ENCODE measurements around the gene RAP1GAP. TPM values are rescaled to one million over a fixed set of nuclear protein-coding genes. Genes with fewer than 3 reads are reported as not detected.

RAP1GAP gene
- total RNA-seq = 14.7 TPM

DNA sequence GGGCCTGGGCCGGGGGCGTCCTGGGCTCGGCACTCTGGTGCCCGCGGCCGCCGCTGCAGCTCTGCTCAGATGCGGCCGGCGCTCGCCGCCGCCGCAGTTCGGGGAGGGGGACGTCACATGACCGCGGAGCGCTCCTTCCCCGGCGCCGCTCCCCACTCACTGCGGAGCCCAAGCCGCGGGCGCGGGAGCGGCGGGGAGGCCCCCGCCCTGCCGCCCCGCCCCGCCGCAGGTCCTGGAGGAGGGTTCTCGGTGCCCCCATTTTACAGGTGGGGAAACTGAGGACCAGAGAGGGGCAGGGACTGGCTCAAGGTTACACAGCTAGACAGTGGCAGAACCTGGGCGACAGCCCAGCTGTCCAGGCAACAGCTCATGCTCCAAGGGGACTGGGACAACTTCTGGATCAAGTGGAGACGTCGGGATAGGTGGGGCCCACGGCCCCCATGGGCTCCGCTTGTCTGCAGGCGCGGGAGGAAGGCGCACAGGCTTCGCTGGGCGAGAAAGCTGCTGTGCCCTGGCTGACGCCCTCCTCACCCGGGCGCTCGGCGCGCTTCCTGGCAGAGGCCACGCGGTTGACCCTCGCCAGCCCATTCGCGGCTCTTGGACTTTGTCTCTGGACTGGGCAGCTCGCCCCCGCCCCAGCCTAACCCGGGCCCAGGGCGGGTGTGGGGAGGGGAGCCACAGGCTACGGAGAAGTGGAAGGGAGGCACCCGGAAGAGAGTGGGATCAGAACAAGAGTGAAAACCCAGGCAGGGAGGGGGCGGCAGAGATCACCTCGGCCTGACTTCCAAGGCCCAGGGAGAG, at the start of gene RAP1GAP:
TSS of gene RAP1GAP (minus strand) at position 100 of the 801 bp plus-strand sequence. CDS start 49,325 bp downstream, outside the sequence.
- intact Hi-C loops (cut with DNase I) = loop anchor here (10.0 kb wide), 1 partner anchor 295 kb away; no protein-coding TSS in a partner anchor
- no peak for DNase-seq (ENCODE audit: low spot score)
- peak; percentile 4 for ATAC-seq

DNA sequence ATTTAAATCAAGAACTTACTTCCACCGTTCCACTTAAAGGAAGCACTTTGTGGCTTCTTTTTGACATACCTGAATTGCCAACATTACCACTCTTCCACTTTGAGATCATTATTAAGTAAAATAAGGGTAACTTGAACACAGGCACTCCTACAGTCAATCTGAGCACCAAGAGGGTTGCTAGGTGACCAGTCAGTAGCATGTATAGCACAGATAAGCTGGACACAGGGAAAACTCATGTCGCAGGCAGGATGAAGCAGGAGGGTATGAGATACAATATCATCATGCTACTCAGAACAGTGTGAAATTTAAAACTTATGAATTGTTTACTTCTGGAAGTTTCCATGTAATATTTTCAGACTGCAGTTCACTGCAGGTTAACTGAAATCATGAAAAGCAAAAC, 47.0 kb upstream of the RAP1GAP start:
- ATAC-seq (no peak), DNase-seq (ENCODE audit: low spot score) (no peak)
- intact Hi-C loops (cut with DNase I) = no loop called here

DNA sequence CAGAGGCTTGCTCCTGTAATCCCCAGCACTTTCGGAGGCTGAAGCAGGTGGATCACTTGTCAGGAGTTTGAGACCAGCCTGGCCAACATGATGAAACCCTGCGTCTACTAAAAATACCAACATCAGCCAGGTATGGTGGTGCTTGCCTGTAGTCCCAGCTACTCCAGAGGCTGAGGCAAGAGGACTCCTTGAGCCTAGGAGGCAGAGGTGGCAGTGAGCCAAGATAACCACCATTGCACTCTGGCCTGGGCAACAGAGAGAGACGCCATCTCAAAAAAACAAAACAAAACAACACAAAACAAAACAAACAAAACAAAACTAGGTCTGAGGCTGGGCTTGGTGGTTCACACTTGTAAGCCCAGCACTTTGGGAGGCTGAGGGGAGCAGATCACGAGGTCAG, 38.7 kb upstream of the RAP1GAP start:
- intact Hi-C loops (cut with DNase I) = no loop called here
- ATAC-seq (no peak), DNase-seq (ENCODE audit: low spot score) (no peak)

DNA sequence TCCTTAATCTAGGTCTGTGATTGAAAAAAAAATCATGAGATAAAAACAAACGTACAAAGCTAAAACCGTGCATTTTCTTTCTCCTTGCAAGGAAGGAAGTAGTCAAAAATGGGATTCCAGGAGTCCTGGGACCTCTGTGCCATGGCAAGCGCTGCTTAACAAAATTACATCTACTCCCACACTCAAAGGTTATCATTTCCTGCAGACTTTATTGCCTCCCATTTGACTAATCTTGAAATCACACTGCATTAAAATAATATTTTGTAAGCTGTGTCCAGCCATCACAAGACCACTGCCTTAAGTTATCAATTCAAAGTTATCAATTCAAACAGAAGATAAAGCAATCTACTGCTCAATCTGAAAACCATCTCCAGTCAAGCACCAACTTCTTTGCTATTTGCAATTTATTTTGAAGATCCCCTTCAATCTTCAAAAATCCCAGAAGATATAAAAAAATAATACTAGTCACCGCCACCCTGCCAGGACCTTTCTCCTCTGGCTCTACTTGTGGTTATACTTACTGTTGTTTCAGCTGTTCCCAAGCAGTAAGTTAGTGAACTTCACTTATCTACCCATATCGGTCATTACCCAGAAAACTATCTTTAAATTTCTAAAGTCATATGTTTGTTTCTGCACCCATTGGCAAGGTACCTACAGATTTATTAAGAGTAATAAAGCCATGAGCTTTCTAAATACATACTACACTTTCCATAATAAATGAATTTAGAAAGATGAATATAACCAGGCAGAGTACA, 38.1 kb upstream of the RAP1GAP start:
- intact Hi-C loops (cut with DNase I) = no loop called here
- ATAC-seq (no peak), DNase-seq (ENCODE audit: low spot score) (no peak)

DNA sequence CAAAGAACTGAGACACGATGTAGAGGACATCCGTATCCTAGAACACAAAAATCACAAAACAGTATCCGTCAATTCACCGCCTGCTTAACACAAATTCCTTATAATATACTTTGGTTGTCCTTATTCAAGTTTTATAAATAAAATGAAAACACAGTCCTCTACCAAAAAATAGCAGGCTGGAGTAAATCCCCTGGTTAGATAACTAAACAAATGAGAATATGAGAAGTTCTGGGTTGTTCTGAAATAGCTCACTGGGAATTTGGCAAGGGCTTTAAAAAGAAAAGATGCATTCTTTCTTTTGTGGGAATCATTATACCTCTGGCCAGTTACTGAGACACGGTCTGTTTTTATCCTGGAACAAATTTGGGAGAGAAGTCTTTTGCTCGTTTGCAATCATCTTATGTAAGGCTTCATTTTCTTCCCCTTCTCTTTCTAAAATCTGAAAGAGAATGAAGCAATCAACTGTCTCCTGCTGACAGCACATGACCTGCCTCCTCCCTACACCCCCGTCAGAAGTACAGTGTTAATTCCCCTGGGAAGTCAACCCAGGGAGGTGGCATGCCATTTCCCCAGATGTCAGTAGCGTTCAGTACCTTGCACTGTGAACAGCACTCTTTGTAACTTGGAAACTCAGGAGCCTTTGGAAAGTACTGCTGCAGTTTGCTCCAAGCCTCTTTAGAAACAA, 37.1 kb upstream of the RAP1GAP start:
- intact Hi-C loops (cut with DNase I) = no loop called here
- peak; percentile 91 for ATAC-seq
- DNase-seq (ENCODE audit: low spot score) = no peak

DNA sequence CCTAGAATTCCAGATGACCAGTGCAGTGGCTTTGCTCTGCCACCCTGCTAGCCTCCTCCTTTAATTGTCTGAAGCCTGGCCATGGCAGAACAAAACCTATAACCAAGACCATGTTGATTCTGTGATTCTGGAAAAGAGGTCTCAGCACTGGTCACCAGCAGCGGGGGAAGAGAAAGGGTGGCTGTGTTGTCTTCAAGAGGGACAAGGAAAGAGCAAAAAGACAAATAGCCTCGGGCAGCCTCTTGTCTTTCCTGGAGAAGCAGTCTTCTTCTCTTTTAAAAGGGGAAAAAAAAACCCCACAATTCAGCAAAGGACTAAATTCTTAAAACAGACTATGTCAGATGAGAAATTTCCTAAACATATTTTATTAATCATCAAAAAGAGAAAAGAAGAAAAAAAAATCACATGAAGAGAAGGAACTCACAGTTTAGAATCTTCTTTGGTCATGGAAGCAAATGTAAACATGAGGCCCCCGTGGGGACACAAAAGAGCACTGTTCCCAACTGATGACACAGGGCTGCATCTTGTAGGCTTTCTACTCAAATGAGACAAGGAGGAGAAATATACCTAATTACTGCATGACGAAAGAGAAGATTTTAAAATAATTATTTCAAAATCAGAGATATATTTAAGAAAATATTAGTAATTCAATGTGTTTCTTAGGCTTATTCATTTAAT, 36.3 kb upstream of the RAP1GAP start:
- intact Hi-C loops (cut with DNase I) = no loop called here
- no peak for ATAC-seq
- DNase-seq (ENCODE audit: low spot score) = no peak

DNA sequence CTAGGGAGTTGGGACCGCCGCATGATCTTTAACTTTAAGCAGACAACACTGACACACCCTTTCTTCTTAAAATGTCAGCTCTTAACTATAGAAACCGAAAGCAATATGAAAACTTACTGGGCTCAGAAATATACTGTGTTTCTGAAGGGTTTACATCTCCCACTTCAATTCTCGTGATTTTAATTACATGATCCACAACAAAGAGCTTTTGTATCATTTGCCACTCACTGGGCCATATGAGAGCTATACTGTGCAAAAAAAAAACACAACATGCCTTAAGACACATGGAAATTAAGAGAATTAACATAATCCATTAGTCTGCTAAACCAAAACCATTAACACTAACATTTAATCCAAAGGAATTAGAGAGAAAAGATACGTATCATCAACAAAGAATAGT, 35.0 kb upstream of the RAP1GAP start:
- DNase-seq (ENCODE audit: low spot score) = no peak
- intact Hi-C loops (cut with DNase I) = no loop called here
- no peak for ATAC-seq

DNA sequence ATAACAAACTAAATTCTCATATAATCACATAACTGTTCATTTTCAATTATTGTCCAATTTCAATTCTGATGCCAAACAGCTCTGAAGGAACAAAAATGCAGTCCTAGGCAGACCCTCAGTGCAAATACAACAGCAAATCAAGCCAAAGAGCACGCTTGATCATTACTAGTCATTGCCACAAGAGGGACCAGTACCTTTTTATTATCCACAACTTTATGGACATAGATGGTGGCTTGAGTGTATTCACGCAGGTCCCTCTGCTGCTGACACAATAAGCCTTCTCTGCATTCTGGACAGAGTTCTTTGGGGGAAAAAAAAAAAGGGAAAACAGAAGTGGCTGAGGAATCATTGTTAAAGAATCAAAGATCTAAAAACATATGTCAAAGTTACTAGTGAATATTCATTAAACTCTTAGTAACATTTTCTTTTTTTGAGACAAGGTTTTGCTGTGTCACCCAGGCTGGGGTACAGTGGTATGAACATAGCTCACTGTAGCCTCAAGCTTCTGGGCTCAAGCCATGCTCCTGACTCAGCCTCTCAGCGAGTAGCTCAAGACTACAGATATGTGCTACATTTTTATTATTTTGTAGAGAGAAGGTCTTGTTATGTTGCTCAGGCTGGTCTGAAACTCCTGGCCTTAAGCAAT, 34.3 kb upstream of the RAP1GAP start:
- ATAC-seq = no peak
- intact Hi-C loops (cut with DNase I) = no loop called here
- no peak for DNase-seq (ENCODE audit: low spot score)

DNA sequence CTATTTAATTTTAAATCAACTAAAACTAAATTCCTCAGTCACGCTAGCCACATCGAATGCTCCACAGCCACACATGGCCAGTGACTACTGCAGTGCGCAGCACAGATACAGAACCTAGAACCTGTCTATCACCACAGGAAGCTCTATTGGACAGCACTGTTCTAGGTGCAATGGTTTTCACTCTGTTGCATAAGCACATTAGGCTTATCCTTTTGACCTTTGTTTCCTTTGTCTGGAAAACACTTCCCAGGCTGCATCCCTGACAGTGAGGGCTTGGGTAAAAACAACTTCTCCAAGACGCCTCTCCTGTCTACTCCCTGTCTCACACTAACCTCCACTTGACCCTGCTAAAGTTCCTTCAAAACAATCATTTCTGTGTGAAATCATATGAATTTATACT, 33.6 kb upstream of the RAP1GAP start:
- no peak for ATAC-seq
- intact Hi-C loops (cut with DNase I) = no loop called here

DNA sequence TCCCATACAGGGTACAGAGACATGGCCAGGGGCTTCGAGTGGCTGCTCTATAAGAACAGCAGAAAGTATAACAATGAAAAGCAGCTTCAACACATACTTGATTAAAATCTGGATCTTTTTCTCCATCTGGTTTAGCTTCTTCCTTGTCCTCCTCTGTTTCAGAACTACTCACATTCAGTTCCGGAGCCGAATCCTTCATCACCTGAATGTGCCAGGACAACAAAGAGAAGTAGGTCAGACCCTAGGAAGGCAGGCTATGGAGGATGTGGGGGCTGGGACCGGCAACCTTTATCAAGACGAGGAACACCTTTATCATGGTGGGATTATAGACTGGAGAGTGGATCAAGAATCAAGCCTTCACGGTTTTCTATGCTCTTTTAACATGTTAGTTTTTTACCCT, 32.2 kb upstream of the RAP1GAP start:
- no peak for DNase-seq (ENCODE audit: low spot score)

More for the DNA sequence above, 33.6 kb upstream of the RAP1GAP start:
- DNase-seq (ENCODE audit: low spot score) = no peak

DNA sequence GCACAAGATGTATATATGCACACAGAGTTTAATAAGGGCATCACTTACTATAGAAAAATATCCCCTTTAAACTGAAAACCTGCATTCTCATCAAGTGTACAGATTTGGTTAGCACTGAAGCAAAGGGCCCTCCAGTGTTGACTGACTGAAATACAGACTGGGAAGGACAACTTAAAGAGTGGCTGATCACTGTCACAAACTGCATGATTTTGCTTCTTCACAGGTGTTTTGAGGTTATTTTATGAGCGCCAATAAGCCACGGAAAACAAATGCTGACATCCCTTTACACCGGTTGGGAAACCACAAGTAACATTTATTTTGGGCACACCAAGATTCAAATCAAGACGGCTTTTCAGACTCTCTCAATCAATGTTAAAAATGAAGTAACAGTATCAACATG, 30.9 kb upstream of the RAP1GAP start:
- intact Hi-C loops (cut with DNase I) = no loop called here
- ATAC-seq (no peak), DNase-seq (ENCODE audit: low spot score) (no peak)

More for the DNA sequence above, 32.2 kb upstream of the RAP1GAP start:
- intact Hi-C loops (cut with DNase I) = no loop called here
- no peak for ATAC-seq

DNA sequence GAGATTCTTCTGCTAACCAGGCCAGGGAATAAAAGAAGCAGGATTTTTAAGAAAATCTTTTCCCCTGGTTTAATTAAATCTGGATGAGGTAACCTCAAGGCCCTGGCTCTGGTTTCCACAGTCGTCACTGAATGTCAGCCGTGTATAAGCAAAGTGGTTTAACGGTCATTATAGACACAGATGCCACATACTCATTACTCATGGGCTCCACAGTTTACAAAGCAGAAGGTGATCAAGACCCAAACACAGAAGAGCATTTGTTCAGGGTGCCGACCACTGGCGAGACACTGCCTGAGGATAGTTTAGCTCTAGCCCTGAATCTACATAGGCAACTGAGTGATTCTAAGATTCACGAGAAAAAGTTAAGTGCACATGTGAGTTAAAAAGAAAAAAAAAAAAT, 27.8 kb upstream of the RAP1GAP start:
- ATAC-seq (no peak), DNase-seq (ENCODE audit: low spot score) (no peak)
- intact Hi-C loops (cut with DNase I) = no loop called here

DNA sequence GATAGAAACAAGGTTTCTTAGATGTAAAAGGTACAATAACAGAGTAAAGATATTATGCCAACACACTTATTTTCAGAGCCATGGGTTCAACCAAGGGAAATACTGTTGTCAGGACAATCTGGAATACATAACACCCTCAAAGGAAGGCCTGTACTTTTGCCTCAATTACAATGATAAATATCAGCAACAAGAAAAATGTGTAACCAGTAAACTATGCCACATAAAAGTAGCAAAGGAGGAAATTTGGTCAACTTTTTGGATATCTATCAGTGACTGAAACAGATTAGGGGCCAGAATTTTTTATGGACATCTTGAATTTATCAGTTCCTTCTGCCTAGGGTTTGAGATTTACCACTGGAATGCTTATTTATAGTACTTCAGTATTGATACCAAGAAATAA, 24.6 kb upstream of the RAP1GAP start:
- intact Hi-C loops (cut with DNase I) = no loop called here

DNA sequence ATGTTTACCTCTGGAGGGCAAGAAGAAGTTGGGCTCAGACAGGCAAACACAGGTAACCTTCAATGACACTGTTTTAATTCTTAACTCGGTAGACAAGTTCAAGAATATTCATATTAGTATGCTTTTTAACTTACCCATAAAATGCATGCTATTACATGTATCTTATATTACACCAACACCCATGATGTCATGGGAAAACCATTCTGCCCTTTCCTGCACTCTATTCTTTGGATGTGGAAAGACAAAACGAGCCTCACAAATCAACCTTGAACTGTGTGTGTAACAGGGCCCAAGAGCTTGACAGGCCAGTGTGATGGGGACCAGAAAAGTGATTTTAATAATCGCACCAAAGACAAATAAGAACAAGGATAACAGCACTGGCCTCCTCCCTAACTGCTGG, 22.6 kb upstream of the RAP1GAP start:
- DNase-seq (ENCODE audit: low spot score) (no peak), ATAC-seq (no peak)
- intact Hi-C loops (cut with DNase I) = no loop called here

More for the DNA sequence above, 24.6 kb upstream of the RAP1GAP start:
- DNase-seq (ENCODE audit: low spot score) (no peak), ATAC-seq (no peak)

DNA sequence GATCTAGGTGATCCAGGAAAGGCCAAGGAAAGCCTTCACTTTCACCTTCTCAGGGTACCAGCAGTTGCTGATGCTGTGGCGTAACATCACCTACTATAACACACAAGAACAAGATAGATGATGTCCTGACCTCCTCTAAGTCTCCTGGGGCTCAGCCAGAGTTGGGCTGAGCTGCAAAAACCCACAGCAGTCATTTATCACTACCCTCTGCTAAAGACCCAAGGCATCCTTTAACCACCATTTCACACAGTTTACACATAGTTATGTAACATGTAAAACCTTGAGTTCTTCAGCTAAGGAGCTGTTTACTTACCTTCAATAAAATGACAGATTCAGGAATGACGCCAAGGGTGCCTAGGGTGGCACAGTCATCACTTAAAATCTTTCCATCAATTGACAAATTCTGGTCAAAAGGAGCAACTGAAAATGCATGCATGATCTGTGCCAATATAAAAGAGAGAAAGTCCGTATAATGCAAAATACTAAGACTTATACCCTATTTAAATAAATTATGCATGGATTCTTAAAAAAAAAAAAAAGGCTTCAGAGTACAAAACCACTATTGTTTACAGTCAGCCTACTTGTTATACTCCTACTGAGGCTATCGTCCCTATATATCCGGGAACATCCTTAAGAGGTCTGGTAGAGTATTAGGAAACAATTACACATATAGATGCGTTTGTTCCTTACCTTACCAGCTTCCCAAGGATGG, 20.7 kb upstream of the RAP1GAP start:
- intact Hi-C loops (cut with DNase I) = no loop called here
- DNase-seq (ENCODE audit: low spot score) (no peak), ATAC-seq (no peak)

DNA sequence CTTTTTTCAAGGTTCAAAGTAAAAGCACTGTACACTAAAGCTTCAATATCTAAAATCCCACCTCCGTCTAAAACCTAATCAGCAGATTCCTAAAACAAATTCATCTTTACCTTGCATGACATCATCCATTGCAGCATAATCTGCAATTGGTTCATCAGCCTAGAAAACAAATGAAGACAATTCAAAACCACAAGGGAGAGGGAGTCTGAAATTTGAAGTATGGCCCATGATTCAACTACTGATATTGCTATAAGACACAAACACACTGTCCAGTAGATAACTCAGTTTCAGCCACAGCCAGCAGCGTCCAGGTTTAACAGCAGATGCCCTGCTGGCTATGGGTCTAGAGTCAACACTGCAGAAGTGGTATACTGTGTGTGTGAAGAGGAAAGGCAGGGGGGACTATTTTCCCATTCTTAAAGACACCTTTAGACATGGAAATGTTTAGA, 17.9 kb upstream of the RAP1GAP start:
- no peak for DNase-seq (ENCODE audit: low spot score)
- intact Hi-C loops (cut with DNase I) = no loop called here
- no peak for ATAC-seq

DNA sequence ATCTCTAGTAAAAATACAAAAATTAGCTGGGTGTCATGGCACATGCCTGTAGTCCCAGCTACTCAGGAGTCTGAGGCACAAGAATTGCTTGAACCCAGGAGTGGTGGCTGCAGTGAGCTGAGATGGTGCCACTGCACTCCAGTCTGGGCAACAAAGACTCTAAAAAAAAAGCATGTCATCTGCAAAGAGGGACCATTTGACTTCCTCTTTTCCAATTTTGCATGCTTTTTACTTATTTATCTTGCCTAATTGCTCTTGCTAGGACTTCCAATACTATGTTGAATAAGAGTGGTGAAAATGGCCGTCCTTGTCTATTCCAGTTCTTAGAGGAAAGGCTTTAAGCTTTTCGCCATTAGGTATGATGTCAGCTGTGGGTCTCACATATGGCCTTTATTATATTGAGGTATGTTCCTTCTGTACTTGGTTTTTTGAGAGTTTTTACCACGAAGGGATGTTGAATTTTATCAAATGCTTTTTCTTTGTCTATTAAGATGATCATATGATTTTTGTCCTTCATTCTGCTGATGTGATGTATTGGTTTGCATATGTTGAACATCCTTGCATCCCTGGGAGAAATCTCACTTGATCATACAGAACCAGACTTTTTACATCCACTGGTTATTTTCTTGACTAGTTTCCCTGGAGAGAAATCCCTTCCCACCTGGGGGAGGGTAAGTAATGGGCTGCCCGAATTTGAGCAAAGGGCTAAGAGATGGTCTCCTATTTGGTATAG, 17.0 kb upstream of the RAP1GAP start:
- ATAC-seq (no peak), DNase-seq (ENCODE audit: low spot score) (no peak)
- intact Hi-C loops (cut with DNase I) = no loop called here

Data from sciatic nerve (tissue), 2 donors.